ENCODE data around the gene LPGAT1.
"Not testable (repeated sequence)": the region's sequence is repeated elsewhere in the genome, so short reads cannot be mapped to it uniquely, and the experiment has no call there.

LPGAT1 gene, protein sequence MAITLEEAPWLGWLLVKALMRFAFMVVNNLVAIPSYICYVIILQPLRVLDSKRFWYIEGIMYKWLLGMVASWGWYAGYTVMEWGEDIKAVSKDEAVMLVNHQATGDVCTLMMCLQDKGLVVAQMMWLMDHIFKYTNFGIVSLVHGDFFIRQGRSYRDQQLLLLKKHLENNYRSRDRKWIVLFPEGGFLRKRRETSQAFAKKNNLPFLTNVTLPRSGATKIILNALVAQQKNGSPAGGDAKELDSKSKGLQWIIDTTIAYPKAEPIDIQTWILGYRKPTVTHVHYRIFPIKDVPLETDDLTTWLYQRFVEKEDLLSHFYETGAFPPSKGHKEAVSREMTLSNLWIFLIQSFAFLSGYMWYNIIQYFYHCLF

GRCh38 chr1:211830328-211831142 is at the start of gene LPGAT1:
LPGAT1 (minus strand) TSS chr1:211830763; CDS start chr1:211829296, 1,467 bp downstream.
- Histone ChIP-seq H3K9me3 (ENCODE audit: low read length) (no peaks in the 10 kb centered on the region), H3K36me3 (ENCODE audit: insufficient read depth, low read length) (no peaks in the 10 kb centered on the region), H3K27me3 (ENCODE audit: insufficient read depth, low read length) (peaks cover 9% of the 10 kb centered on the region), H3K4me3 (ENCODE audit: low read length) (peak within 1 kb of the TSS; percentile 92), H2AFZ (ENCODE audit: low read depth, low read length) (peak within 1 kb of the TSS; percentile 80), H3K4me1 (ENCODE audit: insufficient read depth, low read length) (peaks cover 8% of the 10 kb centered on the region)

GRCh38 chr1:211879475-211879874 is 48.9 kb upstream of the LPGAT1 start:
- Histone ChIP-seq H3K27me3 (ENCODE audit: insufficient read depth, low read length) (no peaks in the 10 kb centered on the region), H3K9me3 (ENCODE audit: low read length) (no peaks in the 10 kb centered on the region), H3K4me1 (ENCODE audit: insufficient read depth, low read length) (no peaks in the 10 kb centered on the region), H3K36me3 (ENCODE audit: insufficient read depth, low read length) (no peaks in the 10 kb centered on the region), H2AFZ (ENCODE audit: low read depth, low read length) (no peak overlapping the region), H3K4me3 (ENCODE audit: low read length) (no peak overlapping the region)

DNA sequence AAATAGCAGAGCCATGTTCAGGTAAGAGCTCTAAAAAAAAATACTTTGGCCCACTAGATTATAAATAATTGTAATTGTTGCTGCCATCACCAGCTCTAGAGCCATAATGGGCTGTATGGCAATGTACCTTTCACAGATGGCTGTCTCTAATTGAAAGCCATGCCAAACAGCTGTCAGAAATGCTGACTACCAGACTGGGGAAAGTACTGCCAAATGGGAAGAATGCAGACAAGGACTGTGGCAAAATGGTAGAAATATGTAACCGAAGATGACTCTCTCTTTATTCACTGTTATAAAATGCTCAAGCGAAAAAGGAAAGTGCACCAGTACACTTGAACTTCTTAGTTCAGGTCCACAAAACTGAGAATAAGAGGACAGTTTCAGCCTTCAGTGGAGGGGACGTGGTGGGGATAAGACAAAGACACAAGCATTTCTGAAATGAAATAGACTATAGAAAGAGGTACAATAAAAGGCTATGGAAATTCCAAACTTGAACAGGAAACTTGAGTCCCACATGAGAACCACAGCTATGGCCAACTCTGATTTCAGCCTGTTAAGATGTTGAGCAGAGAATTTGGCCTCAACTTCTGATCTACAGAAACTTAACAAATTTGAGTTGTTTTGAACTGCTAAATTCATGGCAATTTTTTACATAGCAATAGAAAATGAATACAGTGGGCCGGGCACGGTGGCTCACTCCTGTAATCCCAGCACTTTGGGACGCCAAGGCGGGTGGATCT is 46.5 kb upstream of the LPGAT1 start:
- Histone ChIP-seq H3K27me3 (ENCODE audit: insufficient read depth, low read length) (no peaks in the 10 kb centered on the region), H3K4me3 (ENCODE audit: low read length) (no peak overlapping the region), H3K9me3 (ENCODE audit: low read length) (no peaks in the 10 kb centered on the region), H3K4me1 (ENCODE audit: insufficient read depth, low read length) (no peaks in the 10 kb centered on the region), H2AFZ (ENCODE audit: low read depth, low read length) (no peak overlapping the region), H3K36me3 (ENCODE audit: insufficient read depth, low read length) (no peaks in the 10 kb centered on the region)

DNA sequence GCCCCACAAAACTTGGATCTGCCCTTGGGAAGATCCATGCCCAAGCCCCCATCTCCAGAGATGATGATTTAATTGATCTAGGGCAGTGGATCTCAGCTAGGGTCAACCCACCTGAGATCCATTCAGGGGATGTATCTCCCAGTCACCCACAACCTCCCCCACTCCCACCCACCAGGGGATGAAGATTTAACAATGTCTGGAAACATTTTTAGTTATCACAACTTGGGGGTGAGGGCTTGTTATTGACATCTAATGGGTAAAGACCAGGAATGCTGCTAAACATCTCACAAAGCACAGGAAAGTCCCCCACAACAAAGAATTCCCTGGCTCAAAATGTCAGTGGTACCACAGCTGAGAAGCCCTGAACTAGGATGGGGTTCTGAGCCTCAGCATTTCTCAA is 45.0 kb upstream of the LPGAT1 start:
- Histone ChIP-seq H2AFZ (ENCODE audit: low read depth, low read length) (no peak overlapping the region), H3K4me3 (ENCODE audit: low read length) (no peak overlapping the region), H3K4me1 (ENCODE audit: insufficient read depth, low read length) (no peaks in the 10 kb centered on the region), H3K9me3 (ENCODE audit: low read length) (no peaks in the 10 kb centered on the region), H3K36me3 (ENCODE audit: insufficient read depth, low read length) (no peaks in the 10 kb centered on the region), H3K27me3 (ENCODE audit: insufficient read depth, low read length) (no peaks in the 10 kb centered on the region)

GRCh38 chr1:211874521-211875347 is 44.2 kb upstream of the LPGAT1 start:
- H3K36me3 ChIP-seq (ENCODE audit: insufficient read depth, low read length) = no peaks in the 10 kb centered on the region
- H3K9me3 ChIP-seq (ENCODE audit: low read length) = no peaks in the 10 kb centered on the region
- no peak overlapping the region for H3K4me3 ChIP-seq (ENCODE audit: low read length)
- no peaks in the 10 kb centered on the region for H3K27me3 ChIP-seq (ENCODE audit: insufficient read depth, low read length)
- no peaks in the 10 kb centered on the region for H3K4me1 ChIP-seq (ENCODE audit: insufficient read depth, low read length)
- no peak overlapping the region for H2AFZ ChIP-seq (ENCODE audit: low read depth, low read length)

- H3K9me3 ChIP-seq (ENCODE audit: low read length); H3K36me3 ChIP-seq (ENCODE audit: insufficient read depth, low read length); H2AFZ ChIP-seq (ENCODE audit: low read depth, low read length); H3K27me3 ChIP-seq (ENCODE audit: insufficient read depth, low read length); H3K4me1 ChIP-seq (ENCODE audit: insufficient read depth, low read length); H3K4me3 ChIP-seq (ENCODE audit: low read length): not testable (repeated sequence)
Observed at GRCh38 chr1:211873731-211874130, 43.2 kb upstream of the LPGAT1 start.

DNA sequence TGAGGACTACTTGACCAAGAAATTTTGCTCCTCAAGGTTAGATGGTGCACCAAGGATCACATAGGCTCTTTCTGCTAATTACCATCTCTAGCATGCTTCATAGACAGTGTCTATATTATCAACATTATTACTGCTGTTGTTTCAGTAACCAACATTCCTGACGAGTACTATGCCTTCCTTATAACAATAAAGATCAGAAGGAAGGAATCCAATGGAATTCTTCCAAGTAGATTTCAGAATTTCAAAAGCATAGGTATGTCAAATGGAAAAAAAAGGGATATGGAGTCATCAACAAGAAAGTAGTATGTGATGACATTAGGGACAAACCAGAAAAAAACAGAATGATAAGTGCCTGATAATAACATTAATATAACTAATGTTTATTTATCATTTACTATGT is 39.6 kb upstream of the LPGAT1 start:
- H3K9me3 ChIP-seq (ENCODE audit: low read length) = no peaks in the 10 kb centered on the region
- H3K36me3 ChIP-seq (ENCODE audit: insufficient read depth, low read length) = no peaks in the 10 kb centered on the region
- no peak overlapping the region for H2AFZ ChIP-seq (ENCODE audit: low read depth, low read length)
- no peak overlapping the region for H3K4me3 ChIP-seq (ENCODE audit: low read length)
- H3K27me3 ChIP-seq (ENCODE audit: insufficient read depth, low read length) = no peaks in the 10 kb centered on the region
- no peaks in the 10 kb centered on the region for H3K4me1 ChIP-seq (ENCODE audit: insufficient read depth, low read length)

GRCh38 chr1:211865180-211865579 is 34.6 kb upstream of the LPGAT1 start:
- no peak overlapping the region for H3K4me3 ChIP-seq (ENCODE audit: low read length)
- no peak overlapping the region for H2AFZ ChIP-seq (ENCODE audit: low read depth, low read length)
- no peaks in the 10 kb centered on the region for H3K36me3 ChIP-seq (ENCODE audit: insufficient read depth, low read length)
- H3K27me3 ChIP-seq (ENCODE audit: insufficient read depth, low read length) = no peaks in the 10 kb centered on the region
- no peaks in the 10 kb centered on the region for H3K9me3 ChIP-seq (ENCODE audit: low read length)
- H3K4me1 ChIP-seq (ENCODE audit: insufficient read depth, low read length) = no peaks in the 10 kb centered on the region

DNA sequence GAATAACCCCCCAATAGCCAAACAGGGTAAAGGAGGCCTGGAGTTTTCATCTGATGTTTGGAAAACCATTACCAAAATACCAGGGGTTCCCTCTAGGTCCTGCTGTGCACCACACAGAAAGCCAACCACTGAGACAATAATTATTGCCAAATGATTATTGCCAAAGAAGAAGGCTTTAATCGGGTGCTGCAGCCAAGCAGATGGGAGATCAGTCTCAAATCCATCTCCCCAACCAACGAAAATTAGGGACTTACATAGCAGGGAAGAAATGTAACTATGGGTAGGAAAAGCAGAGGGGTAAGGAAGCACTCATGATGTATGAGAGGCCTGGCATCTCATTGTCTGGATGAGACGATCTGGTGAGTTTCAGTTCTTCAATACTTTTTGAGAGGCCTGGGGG is 28.8 kb upstream of the LPGAT1 start:
- Histone ChIP-seq H3K27me3 (ENCODE audit: insufficient read depth, low read length) (peaks cover 2% of the 10 kb centered on the region), H3K4me3 (ENCODE audit: low read length) (no peak overlapping the region), H3K36me3 (ENCODE audit: insufficient read depth, low read length) (no peaks in the 10 kb centered on the region), H3K4me1 (ENCODE audit: insufficient read depth, low read length) (no peaks in the 10 kb centered on the region), H2AFZ (ENCODE audit: low read depth, low read length) (no peak overlapping the region), H3K9me3 (ENCODE audit: low read length) (peaks cover 3% of the 10 kb centered on the region)

GRCh38 chr1:211851174-211851573 is 20.6 kb upstream of the LPGAT1 start:
- H3K4me1 ChIP-seq (ENCODE audit: insufficient read depth, low read length) = no peaks in the 10 kb centered on the region
- H3K36me3 ChIP-seq (ENCODE audit: insufficient read depth, low read length) = no peaks in the 10 kb centered on the region
- H3K9me3 ChIP-seq (ENCODE audit: low read length) = no peaks in the 10 kb centered on the region
- no peak overlapping the region for H3K4me3 ChIP-seq (ENCODE audit: low read length)
- peaks cover 3% of the 10 kb centered on the region for H3K27me3 ChIP-seq (ENCODE audit: insufficient read depth, low read length)
- no peak overlapping the region for H2AFZ ChIP-seq (ENCODE audit: low read depth, low read length)

DNA sequence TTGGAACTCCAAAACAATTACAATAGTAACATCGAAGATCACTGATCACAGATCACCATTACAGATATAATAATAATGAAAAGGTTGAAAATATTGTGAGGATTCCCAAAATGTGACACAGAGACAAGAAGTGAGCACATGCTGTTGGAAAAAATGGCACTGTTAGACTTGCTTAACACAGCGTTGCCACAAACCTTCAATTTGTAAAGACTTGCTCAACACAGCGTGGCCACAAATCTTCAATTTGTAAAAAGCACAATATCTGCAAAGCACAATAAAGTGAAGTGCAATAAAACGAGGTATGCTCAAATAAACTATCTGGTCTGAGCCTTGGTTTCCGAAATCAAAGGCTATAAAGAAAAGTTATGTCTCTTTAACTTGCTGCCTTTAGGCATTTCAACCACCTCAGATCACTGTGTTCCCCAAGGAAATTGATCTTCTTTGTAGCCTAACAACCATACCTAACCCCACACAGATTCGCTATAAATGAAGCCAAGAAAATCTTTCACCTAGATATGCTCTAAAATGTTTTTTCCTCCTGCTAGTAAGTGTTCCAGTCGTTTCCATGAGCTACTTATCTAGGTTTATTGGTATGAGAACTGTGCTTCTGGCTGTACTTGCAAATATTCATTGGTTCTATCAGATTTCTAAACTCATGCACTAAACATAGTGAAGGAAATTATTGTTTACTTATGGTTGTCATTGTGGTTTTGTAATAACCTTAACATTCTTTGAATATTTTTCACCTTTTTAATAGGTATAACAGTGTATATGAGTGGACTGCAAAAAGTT is 13.1 kb upstream of the LPGAT1 start:
- no peak overlapping the region for H3K4me3 ChIP-seq (ENCODE audit: low read length)
- H3K4me1 ChIP-seq (ENCODE audit: insufficient read depth, low read length) = no peaks in the 10 kb centered on the region
- H3K36me3 ChIP-seq (ENCODE audit: insufficient read depth, low read length) = no peaks in the 10 kb centered on the region
- no peak overlapping the region for H2AFZ ChIP-seq (ENCODE audit: low read depth, low read length)
- no peaks in the 10 kb centered on the region for H3K27me3 ChIP-seq (ENCODE audit: insufficient read depth, low read length)
- no peaks in the 10 kb centered on the region for H3K9me3 ChIP-seq (ENCODE audit: low read length)

GRCh38 chr1:211843018-211843417 is 12.5 kb upstream of the LPGAT1 start:
- no peaks in the 10 kb centered on the region for H3K4me1 ChIP-seq (ENCODE audit: insufficient read depth, low read length)
- no peak overlapping the region for H2AFZ ChIP-seq (ENCODE audit: low read depth, low read length)
- no peak overlapping the region for H3K4me3 ChIP-seq (ENCODE audit: low read length)
- no peaks in the 10 kb centered on the region for H3K9me3 ChIP-seq (ENCODE audit: low read length)
- no peaks in the 10 kb centered on the region for H3K36me3 ChIP-seq (ENCODE audit: insufficient read depth, low read length)
- H3K27me3 ChIP-seq (ENCODE audit: insufficient read depth, low read length) = no peaks in the 10 kb centered on the region
